Measurements from ENCODE around the gene TRPM3. TPM values are rescaled to one million over a fixed set of nuclear protein-coding genes. Genes with fewer than 3 reads are reported as not detected.

The TRPM3 gene
- not detected in 5 replicates for total RNA-seq (2022; extraction: Qiagen RNA extraction)

GRCh38 chr9:71121275-71122021 lies at the start of gene TRPM3:
TSS of gene TRPM3 (minus strand) at chr9:71121621. CDS start at chr9:71121354, 267 bp downstream.

